Upper lobe of left lung (tissue), 4 donors: ENCODE data around the gene TRAPPC3.

Experiments
- POLR2A ChIP-seq, 4 donors: fragments of 450-650 bp; IDR thresholded peaks; one replicate each; pipeline ENCODE4 v1.5.1; 2016 to 2017; ENCODE audit warnings: antibody characterized with exemption in 4 of 4, mild to moderate bottlenecking in 2 of 4
- POLR2AphosphoS5 ChIP-seq, 2 donors: sonication (generic); formaldehyde crosslinking; IDR thresholded peaks; one replicate each; pipeline ENCODE4 v1.5.1; 2017; ENCODE audit warnings: antibody characterized with exemption in 2 of 2
- TF ChIP-seq, protein P1 (sequence below), 6 experiments: fragments of 450-650 bp in 4 of 6; fragments of 200-600 bp in 2 of 6; sonication (generic) in 2 of 6; IDR thresholded peaks; one replicate each; pipeline ENCODE4 v1.5.1; 2016 to 2019; ENCODE audit warnings: antibody characterized with exemption in 6 of 6

DNA sequence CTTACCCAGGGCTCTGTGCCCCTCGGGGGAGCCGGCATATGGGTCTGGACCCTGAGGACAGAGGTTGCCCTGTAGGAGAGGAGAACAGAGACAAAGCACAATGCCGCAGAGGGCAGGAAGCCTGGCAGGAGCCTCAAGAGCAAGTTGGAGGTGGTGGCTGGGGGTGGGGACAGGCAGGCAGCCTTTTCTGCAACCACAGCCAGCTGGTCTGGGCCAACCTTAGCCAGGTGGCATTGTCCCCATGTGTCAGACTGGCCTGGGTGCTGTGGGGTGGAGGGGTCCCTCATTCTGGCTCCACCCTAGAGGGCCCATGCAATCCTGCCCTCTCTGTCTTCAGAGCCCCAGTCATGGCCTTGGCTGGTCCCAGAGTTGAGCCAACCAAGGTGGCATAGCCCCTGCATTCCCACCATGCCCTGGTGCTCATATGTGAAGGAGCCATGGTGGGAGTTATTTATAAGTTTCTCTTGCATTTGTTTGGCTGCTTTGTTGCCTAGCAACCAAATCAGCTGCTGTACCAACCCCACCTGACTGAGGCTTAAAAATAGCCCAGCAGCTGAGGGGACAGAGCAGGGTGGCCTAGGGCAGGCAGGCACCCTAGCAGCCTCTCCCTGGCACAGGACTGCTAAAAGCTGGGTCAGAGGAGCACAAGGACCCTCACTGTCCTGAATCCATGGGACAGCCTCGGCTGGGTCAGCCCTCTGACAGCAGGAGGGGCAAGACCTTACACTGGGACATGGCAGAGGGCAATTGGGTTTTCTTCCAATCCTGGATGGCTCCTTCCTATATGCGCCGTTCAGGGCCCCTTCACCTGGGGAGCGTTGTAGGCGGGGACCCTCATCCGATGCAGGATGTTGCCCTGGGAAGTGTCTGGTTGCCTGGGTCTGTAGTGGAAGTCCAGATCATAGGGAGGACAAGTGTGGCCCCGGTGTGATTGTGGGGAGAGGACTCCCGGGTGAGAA is 26.1 kb upstream of the TRAPPC3 start:
- TF ChIP-seq, protein P1, sequence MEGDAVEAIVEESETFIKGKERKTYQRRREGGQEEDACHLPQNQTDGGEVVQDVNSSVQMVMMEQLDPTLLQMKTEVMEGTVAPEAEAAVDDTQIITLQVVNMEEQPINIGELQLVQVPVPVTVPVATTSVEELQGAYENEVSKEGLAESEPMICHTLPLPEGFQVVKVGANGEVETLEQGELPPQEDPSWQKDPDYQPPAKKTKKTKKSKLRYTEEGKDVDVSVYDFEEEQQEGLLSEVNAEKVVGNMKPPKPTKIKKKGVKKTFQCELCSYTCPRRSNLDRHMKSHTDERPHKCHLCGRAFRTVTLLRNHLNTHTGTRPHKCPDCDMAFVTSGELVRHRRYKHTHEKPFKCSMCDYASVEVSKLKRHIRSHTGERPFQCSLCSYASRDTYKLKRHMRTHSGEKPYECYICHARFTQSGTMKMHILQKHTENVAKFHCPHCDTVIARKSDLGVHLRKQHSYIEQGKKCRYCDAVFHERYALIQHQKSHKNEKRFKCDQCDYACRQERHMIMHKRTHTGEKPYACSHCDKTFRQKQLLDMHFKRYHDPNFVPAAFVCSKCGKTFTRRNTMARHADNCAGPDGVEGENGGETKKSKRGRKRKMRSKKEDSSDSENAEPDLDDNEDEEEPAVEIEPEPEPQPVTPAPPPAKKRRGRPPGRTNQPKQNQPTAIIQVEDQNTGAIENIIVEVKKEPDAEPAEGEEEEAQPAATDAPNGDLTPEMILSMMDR (IDR thresholded peaks at IDR 0.05) = no peak
- TF ChIP-seq POLR2A (IDR thresholded peaks at IDR 0.05) (no peak), POLR2AphosphoS5 (IDR thresholded peaks at IDR 0.05) (no peak)
